GM19452 (cell line): ENCODE measurements around the gene DCAF8L2.
"Not testable (repeated sequence)": the region's sequence is repeated elsewhere in the genome, so short reads cannot be mapped to it uniquely, and the experiment has no call there.

ENCODE experiments used
- ATAC-seq: cut with Tn5 transposase; IDR thresholded peaks from one replicate; pipeline ENCODE4 v1.9.1; 2021; ENCODE audit not compliant: unreplicated experiment

DCAF8L2 gene

GRCh38 chrX:27590044-27590443, at the start of gene DCAF8L2:
TSS of gene DCAF8L2 (plus strand) at chrX:27590344. CDS start at chrX:27746896, 156,552 bp downstream.
- ATAC-seq: no peak

DNA sequence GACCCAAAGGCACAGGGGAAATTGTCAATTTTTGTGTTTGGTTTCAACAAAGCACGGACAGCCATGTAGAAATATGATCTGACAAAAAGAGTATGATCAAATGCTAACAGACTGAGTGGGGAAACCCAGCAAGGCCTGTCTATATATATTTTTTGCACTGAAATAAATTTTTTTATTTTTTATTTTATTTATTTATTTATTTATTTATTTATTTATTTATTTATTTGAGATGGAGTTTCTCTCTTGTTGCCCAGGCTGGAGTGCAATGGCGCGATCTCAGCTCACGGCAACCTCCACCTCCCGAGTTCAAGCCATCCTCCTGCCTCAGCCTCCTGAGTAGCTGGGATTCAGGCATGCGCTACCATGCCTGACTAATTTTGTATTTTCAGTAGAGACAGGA, 49.0 kb upstream of the DCAF8L2 start:
- not testable (repeated sequence) for ATAC-seq

- ATAC-seq: no peak
Measured at GRCh38 chrX:27548624-27549023, 41.5 kb upstream of the DCAF8L2 start.

- no peak for ATAC-seq
Measured at GRCh38 chrX:27549688-27550087, 40.5 kb upstream of the DCAF8L2 start.

GRCh38 chrX:27555514-27555913, 34.6 kb upstream of the DCAF8L2 start:
- no peak for ATAC-seq

GRCh38 chrX:27565992-27566391, 24.2 kb upstream of the DCAF8L2 start:
- no peak for ATAC-seq

DNA sequence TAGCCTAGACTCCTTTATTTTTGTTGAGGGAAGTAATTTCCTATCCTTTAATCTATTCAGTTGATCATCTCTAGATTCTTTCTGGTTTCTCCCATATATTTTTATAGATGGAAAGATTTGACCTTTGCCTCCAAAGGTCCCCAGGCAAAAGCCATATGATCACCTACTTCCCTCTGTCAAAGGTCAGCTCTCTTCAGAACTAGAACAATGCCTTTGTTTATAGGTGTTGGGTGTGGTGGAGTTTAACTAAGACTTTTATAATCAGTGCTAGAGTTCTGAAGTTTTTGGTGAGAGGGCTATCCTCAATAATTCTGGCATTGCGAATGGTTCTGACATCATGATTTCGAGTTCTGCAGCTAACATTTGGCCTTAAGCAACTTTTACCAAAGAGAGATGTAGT, 19.0 kb upstream of the DCAF8L2 start:
- no peak for ATAC-seq

DNA sequence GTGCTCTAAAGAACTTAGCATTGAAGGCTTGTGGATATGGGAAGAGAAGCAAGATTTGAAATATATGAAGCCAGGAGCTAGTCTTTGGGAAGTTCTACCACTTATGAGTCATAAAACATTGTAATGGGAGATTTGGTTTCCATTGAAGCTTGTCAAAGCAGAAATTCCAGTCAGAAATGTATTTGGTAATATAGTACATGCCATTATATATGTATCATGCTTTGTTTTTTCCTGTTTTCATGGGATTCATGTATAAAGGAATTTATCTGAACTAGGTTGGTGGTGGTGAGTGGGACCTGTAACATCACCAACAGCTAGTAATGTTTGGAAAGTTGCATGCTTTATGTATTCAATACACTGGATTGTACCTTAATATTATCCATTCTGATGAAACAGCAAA, 14.6 kb upstream of the DCAF8L2 start:
- no peak for ATAC-seq

- no peak for ATAC-seq
Measured at GRCh38 chrX:27583976-27584375, 6.2 kb upstream of the DCAF8L2 start.

DNA sequence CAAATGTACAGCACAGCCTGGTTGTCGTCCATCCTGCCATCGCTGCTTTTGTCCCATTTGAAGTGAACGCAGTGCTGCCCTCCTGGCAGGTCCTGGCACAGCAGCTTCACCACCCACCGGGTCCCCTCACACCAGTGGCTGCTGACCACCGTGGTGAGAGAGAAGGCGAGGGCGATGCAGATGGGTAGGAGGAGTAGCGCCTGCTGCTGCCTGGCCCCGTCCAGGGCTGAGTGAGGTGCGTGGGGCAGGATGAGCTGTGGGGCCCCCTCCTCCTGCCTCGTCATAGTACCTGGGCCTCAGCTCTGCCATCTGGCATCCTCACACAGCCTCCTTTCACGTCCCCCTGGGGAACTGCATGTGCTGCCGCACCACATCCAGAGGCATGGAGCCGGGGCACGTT, 1.8 kb downstream of the DCAF8L2 start:
- ATAC-seq: no peak

DNA sequence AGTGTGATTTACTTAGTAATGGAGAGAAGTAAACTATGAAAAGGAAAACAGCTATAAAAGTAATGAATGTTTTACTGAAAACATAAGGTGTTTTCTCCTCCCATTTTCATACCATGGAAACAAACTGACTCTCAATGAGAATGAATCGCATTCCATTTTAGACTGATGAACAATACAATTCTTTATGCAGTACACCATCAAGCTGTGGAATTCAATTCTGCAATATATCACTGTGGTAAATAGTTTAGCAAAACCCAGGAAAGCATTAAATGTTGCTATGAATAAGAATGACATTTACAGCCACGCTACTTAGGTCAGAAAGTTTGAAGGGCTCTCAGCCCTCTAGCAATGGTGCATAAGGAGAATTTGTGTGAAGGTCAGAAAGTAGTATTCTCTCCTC, 7.4 kb downstream of the DCAF8L2 start:
- no peak for ATAC-seq

DNA sequence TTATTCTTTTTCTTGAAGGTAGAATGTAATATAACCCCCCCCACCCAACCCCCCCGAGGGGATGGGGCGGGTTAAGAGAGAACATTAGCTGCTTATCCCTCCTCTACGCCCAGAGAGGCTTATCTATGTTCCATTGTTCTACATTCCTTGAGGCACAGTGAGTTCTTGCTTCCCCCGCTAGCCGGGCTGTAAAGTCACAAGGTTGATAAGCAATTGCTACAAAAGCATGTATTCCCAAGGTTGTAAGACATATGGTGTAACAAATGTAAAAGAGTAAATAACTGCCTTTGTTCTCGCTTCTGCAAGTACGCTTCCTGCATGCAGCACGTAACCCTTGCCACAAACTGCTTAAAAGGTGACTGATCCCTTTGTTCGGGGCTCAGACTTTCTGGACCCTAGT, 8.2 kb downstream of the DCAF8L2 start:
- ATAC-seq: no peak

DNA sequence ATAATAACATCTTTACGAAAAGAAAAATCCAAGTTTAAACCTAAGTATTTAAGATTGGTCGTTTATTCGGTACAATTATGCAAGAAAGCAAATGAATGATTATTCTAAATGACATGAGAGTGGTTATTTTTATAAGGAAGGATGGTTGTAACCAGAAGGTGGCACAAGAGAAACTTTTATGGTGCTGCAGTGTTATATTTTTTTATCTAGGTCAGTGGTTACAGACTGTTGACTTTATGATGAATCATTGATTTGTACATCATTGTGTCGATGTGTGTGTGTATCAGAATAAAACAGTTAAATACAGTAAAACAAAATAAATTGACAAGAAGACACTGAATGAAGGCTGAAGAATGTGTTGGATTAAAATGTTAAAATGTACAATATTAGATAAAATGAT, 9.8 kb downstream of the DCAF8L2 start:
- no peak for ATAC-seq

- ATAC-seq: no peak
Measured at GRCh38 chrX:27600686-27601085, 10.5 kb downstream of the DCAF8L2 start.

DNA sequence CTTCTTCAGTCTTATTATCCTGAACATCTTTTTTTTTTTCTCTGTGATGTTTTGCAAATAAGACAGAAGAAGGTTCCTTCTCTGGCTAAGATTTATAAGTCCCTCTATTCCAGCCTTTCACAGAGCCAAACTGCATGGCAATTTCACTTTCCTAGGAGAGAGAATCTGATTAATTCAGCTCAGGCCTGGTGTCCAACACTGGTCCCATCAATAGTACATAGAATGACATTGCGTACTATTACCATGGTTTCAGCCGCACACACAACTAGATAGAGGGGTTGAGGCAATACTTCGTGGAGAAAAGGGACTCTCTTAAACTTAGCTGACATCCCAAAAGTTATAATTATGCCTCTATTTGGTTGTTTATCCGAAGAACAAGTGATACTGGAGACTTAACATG, 18.5 kb downstream of the DCAF8L2 start:
- ATAC-seq: no peak

DNA sequence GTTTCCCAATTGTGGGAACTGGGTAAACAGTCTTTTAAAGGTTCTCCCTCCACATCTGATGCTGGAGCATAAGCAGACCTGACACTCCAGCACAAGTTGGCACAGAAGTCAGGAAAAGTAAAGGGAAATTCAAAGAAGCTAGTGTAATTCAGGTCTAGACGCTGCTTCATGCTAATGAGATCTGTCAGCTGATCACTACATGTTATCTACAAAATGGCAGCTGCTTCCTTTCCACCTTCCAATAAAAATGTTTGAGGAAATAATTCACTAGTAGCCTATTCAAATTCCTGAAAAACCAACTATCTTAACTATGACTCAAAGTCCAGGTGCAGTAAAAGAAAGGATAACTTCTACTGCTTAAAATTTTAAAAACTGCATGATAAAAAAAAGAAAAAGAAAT, 29.3 kb downstream of the DCAF8L2 start:
- no peak for ATAC-seq

DNA sequence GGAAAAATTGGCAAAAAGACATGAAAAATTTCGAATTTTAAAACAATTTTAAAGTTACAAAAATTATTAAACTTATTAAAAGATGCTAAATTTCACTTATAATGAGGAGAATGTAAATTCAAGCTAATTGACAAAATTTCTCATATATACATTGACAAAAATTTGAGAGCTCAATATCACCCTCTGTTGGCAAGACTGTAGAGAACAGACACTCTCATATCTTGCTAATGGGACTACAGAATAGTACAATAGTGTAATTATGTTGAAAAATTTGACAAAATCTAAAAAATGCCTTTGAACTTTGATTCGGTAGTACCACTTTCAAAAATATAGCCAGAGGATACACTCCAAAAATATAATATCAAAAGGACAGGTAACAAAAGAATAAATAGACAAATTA, 29.8 kb downstream of the DCAF8L2 start:
- ATAC-seq: no peak

DNA sequence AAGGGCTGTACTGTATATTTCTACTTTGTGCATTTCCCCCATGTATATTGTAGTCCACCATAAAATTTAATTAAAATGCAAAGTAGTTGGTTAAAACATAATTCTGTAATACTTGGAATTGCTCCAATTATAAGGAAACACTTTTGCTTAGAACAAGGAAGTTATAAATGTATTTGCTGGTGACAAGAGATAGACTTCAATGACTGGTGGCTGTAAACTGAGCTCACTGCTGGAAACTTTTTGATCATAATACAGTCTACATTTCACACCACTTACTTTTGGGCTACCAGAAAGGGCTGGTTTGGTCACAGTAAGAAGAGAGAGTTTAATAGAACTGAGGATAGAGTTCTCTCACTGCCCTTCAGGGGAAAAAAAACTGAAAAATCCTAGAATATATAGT, 32.7 kb downstream of the DCAF8L2 start:
- no peak for ATAC-seq

- no peak for ATAC-seq
Measured at GRCh38 chrX:27626066-27626465, 35.9 kb downstream of the DCAF8L2 start.

DNA sequence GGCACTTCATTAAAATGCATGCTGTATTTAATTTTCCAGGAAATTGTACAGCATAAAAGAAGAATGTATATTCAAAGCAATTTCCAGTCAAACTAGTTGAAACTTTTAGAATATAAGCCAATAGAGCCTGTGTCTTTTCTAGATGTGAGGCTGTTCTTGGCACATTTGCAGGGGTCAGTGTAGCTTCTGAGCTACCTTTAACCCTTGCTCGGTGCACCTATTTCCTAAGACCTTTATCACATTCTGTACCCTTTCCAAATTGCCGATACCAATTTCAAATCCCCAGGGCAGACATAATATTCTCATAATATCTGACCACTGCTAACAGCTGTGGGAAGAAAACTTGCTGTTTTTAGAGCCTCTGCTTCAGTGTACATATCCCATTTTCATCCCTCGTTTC, 43.2 kb downstream of the DCAF8L2 start:
- no peak for ATAC-seq

DNA sequence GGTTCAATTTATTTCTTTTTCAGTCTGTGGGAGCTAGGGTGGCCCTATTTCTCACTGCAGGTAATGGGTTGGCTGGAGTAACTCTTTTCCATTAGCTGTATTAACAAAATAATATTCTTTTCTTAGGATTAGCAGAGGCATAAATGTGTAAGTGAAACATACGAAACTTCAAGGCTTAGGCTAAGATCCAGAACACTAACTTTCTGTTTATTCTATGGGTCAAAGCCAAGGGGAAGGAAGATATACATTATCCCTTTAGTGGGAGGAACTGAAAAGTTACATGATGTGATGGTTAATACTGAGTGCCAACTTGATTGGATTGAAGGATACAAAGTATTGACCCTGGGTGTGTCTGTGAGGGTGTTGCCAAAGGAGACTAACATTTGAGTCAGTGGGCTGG, 66.4 kb downstream of the DCAF8L2 start:
- ATAC-seq: no peak

- no peak for ATAC-seq
Measured at GRCh38 chrX:27660878-27661277, 70.7 kb downstream of the DCAF8L2 start.

DNA sequence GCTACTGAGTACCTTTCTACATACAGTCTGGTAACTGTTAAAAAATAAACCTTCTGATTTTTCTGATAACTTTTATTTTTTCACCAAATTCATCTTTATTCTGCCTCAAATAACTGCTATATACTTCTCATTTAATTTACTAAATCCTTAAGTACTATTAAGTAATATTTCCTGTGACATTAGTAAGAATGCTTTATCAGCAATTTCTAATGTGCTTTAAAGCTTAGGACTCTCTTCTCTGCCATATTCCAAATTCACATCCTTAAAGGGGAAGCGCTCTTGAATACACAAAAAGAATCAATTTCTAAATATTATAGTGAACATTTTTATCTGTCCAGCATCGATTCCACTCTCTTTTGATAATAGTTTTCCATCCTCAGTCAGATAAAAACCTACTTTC, 81.1 kb downstream of the DCAF8L2 start:
- no peak for ATAC-seq

DNA sequence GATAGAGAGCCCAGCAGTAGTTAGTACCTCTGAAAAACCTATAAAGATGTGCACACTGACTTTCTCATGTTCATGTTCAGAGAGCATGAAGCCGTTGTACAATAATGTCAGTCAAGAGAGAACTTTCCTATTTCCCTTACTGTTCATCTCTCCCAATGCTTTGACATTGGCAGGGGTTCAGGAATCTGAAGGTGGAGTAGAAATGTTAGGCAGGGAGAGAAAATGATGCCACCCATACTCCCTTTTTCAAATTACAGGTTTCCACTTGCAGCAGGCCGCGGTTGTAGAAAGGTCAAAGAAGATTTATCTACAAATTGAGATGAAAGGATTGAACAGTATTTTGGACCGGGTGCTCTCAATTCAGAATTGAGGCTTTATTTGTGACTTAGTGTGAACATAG, 84.3 kb downstream of the DCAF8L2 start:
- ATAC-seq: no peak
